ENCODE results near the gene SLC25A40.

SLC25A40 gene

DNA sequence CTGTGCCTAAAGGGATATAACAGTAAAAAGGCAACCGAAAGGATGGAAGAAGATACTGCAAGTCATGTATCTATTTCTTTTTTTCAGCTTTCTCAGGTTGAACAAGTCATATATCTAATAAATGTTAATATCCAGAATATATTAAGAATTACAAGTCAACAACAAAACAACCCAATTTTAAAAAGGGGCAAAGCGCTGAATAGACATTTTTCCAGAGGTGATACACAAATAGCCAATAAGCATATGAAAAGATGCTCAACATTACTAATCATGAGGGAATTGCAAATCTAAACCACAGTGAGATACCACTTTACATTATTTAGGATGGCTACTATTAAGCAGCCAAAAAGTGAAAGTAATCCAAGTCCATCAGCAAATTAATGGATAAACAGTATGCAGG is 23.1 kb upstream of the SLC25A40 start:
- H3K4me3 ChIP-seq (ENCODE audit: low read depth, low read length): no peak overlapping the region
- CTCF ChIA-PET: no interaction called here
- TF ChIP-seq, protein P1, sequence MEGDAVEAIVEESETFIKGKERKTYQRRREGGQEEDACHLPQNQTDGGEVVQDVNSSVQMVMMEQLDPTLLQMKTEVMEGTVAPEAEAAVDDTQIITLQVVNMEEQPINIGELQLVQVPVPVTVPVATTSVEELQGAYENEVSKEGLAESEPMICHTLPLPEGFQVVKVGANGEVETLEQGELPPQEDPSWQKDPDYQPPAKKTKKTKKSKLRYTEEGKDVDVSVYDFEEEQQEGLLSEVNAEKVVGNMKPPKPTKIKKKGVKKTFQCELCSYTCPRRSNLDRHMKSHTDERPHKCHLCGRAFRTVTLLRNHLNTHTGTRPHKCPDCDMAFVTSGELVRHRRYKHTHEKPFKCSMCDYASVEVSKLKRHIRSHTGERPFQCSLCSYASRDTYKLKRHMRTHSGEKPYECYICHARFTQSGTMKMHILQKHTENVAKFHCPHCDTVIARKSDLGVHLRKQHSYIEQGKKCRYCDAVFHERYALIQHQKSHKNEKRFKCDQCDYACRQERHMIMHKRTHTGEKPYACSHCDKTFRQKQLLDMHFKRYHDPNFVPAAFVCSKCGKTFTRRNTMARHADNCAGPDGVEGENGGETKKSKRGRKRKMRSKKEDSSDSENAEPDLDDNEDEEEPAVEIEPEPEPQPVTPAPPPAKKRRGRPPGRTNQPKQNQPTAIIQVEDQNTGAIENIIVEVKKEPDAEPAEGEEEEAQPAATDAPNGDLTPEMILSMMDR (IDR thresholded peaks at IDR 0.05; ENCODE audit: insufficient read depth, low read length, missing control alignments): no peak
- POLR2A ChIA-PET: no interaction called here
- DNase-seq (ENCODE audit: low read depth, low spot score): no peak

DNA sequence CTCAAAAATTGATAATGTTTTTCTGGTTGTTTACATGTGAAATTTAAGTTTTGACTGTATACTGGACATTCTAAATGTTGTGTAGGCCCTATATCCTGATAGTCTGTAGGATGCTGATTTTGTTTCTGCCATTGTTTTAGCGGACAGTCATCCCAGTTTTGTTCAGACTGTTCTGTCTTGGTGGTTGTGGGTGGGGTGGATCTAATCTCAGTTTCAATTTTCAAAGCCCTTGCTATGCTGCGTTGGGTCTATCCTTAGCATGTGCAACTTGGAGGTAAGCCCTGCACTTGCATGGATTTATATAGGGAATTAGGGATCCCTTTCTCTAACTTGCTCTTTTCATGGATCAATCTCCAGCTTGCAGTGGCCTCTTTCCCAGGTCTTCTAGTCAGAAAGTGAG is 19.2 kb upstream of the SLC25A40 start:
- ChIA-PET POLR2A (no interaction called here), CTCF (interaction anchor here (1.9 kb wide), 1 partner anchor 9 kb away, joined by 7 read pairs; no protein-coding TSS in a partner anchor)
- DNase-seq (ENCODE audit: low read depth, low spot score): no peak
- no peak overlapping the region for H3K4me3 ChIP-seq (ENCODE audit: low read depth, low read length)
- TF ChIP-seq, protein P1 (IDR thresholded peaks at IDR 0.05; ENCODE audit: insufficient read depth, low read length, missing control alignments): no peak

DNA sequence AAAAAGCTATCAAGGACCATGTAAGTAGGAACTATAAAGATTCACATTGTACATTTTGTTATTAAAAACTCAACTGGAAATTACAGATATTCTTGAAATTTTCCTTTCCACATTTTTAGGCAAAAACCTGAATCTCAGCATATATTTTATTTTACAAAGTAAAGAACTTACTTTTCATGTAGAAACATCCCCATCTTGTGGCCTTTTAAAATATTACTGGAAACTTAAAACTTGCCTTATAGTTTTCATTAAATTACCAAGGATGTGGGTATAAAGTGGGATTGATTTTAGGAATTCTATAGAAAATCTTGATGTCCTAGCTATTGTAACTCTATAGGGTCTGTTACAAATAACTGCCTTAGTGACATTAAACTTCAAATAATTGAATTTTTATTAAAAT is 10.7 kb upstream of the SLC25A40 start:
- no peak for DNase-seq (ENCODE audit: low read depth, low spot score)
- ChIA-PET CTCF (interaction anchor here (0.7 to 6.5 kb wide), 23 partner anchors 9 to 650 kb away, joined by 3 to 70 read pairs (median 3); partner anchors contain the start of genes DBF4, RUNDC3B and SLC25A40), POLR2A (no interaction called here)
- no peak overlapping the region for H3K4me3 ChIP-seq (ENCODE audit: low read depth, low read length)
- TF ChIP-seq, protein P1 (IDR thresholded peaks at IDR 0.05; ENCODE audit: insufficient read depth, low read length, missing control alignments): no peak

DNA sequence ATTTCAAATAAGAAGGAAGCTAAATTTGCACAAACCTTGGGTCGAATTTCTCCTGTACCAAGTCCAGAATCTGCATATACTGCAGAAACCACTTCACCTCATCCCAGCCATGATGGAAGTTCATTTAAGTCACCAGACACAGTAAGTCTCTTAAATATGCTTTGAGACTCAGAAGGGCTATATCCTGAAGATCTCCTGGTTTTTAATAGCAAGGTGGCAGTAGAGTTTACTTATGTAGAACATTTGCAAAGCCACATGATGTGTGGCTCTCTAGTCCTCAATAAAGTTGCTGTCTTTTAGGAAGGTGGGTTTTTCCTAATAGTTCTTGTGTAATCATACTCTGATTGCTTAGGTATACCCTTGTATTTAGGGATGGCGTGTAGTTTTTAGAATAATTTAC is 8.9 kb upstream of the SLC25A40 start:
- CTCF ChIA-PET: interaction anchor here (0.6 to 6.5 kb wide), 6 partner anchors 11 to 379 kb away, joined by 3 to 70 read pairs (median 4); no protein-coding TSS in a partner anchor
- DNase-seq (ENCODE audit: low read depth, low spot score): no peak
- POLR2A ChIA-PET: no interaction called here
- no peak overlapping the region for H3K4me3 ChIP-seq (ENCODE audit: low read depth, low read length)
- TF ChIP-seq, protein P1 (IDR thresholded peaks at IDR 0.05; ENCODE audit: insufficient read depth, low read length, missing control alignments): no peak

DNA sequence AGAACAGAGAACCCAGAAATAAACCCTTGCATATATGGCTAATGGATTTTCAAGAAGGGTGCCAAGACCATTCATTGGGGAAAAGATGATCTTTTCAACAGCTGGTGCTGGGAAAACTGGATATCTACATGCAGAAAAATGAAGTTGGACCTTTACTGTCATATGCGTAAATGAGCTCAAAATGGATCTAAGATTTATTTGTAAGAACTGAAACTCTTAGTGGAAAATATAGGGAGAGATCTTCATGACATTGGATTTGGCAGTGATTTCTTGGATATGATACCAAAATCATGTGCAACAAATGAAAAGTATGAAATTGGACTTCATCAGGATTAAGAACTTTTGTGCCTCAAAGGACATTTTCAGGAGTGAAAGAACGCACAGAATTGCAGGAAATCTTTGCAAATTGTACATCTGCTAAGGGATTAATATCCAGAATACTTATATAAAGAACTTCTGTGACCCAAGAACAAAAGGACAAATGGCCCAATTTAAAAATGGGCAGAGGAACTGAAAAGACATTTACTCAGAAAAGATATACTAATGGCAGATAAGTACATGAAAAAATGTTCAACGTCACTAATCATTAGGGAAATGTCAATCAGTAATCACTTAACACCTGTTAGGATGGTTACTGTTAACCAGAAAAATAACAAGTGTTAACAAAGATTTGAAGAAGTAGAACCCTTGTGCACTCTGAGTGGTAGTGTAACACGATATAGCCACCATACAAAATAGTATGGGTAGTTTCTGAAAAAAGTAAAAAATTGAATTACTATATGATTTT is 6.2 kb upstream of the SLC25A40 start:
- TF ChIP-seq, protein P1 (IDR thresholded peaks at IDR 0.05; ENCODE audit: insufficient read depth, low read length, missing control alignments): no peak
- H3K4me3 ChIP-seq (ENCODE audit: low read depth, low read length): no peak overlapping the region
- ChIA-PET CTCF (interaction anchor here (1.2 to 1.5 kb wide), 2 partner anchors 83 to 376 kb away, joined by 3 read pairs; no protein-coding TSS in a partner anchor), POLR2A (no interaction called here)
- no peak for DNase-seq (ENCODE audit: low read depth, low spot score)

DNA sequence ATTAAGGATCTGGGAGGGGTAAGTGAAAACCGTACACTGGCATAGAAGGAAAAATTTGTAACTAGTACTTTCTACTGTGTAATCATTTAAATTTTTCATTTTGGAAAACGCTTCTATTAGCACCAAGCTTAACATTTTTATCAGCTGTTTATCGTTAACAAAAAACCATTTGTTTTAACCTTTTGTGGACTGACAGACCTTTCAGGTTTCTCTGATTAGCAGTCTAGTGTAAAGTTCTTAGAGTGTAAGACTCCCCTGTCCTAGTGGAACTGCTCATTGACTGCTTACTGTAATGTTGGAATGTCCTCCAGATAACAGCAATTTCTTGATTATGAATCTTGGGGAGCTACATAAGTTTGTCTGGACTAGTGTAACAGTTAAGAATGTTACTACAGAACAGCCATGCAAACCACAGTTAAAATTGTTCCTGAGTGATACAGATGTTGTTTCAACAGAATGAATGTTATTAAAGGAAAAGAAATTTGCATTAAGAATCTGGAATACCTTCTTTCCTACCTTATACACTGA is 2.1 kb upstream of the SLC25A40 start:
- TF ChIP-seq, protein P1 (IDR thresholded peaks at IDR 0.05; ENCODE audit: insufficient read depth, low read length, missing control alignments): no peak
- CTCF ChIA-PET: interaction anchor here (1.2 kb wide), 1 partner anchor 9 kb away, joined by 6 read pairs; no protein-coding TSS in a partner anchor
- H3K4me3 ChIP-seq (ENCODE audit: low read depth, low read length): peak overlapping the region; percentile 77
- no peak for DNase-seq (ENCODE audit: low read depth, low spot score)
- POLR2A ChIA-PET: no interaction called here

Measured in AG04449 (cell line).